Panc1 (cell line): Measurements from ENCODE around the gene ZBTB12. TPM values are rescaled to one million over a fixed set of nuclear protein-coding genes. Genes with fewer than 3 reads are reported as not detected.
"Not testable (repeated sequence)": the region's sequence is repeated elsewhere in the genome, so short reads cannot be mapped to it uniquely, and the experiment has no call there.

ENCODE experiments used
- ATAC-seq: fragments of 200-7000 bp; cut with Tn5 transposase; 2 replicates; pipeline ENCODE4 v1.9.1; 2020; ENCODE audit warnings: mild to moderate bottlenecking, moderate library complexity
- BruUV-seq: library from RNA; stranded (reverse); fragments of 400-500 nt; replicated peaks from 2 replicates; lab custom pipeline; 2021; lab: Mats Ljungman, UMichigan
- CTCF ChIA-PET: fragments of 300-600 bp; sonication (Branson Sonifier 250); formaldehyde crosslinking; loops from one replicate; lab custom pipeline; 2022; ENCODE audit warnings: antibody characterized with exemption; lab: Charles Lee
- POLR2A ChIA-PET: fragments of 300-600 bp; sonication (Branson Sonifier 250); formaldehyde crosslinking; loops from one replicate; lab custom pipeline; 2022; ENCODE audit warnings: antibody characterized with exemption; lab: Charles Lee
- DNase-seq: peaks from one replicate; pipeline ENCODE4 v3.0.0-alpha.2; 2010; ENCODE audit warnings: low read depth, low spot score
- H3K27ac ChIP-seq: 2 replicates; pipeline ENCODE4 v1.5.1; 2011; ENCODE audit warnings: mild to moderate bottlenecking, low read length, inconsistent platforms
- H3K27me3 ChIP-seq: fragments of 200-500 bp; sonication (Bioruptor generic); 2 replicates; pipeline ENCODE4 v1.6.0; 2014; ENCODE audit warnings: low read length, inconsistent platforms; ENCODE audit not compliant: control insufficient read depth, insufficient read depth
- H3K36me3 ChIP-seq: fragments of 200-500 bp; sonication (Bioruptor generic); 2 replicates; pipeline ENCODE4 v1.5.1; 2014; ENCODE audit warnings: inconsistent platforms, mild to moderate bottlenecking, low read length, moderate library complexity; ENCODE audit not compliant: control insufficient read depth, insufficient read depth
- H3K4me1 ChIP-seq: 2 replicates; pipeline ENCODE4 v1.5.1; 2011; ENCODE audit warnings: inconsistent platforms, mild to moderate bottlenecking, low read length, moderate library complexity; ENCODE audit not compliant: control insufficient read depth, insufficient read depth
- H3K4me3 ChIP-seq, 2 experiments: 2 replicates each; pipeline ENCODE4 v1.5.1; 2011 to 2012; ENCODE audit warnings: low read depth in 2 of 2, low read length in 2 of 2, mild to moderate bottlenecking in 2 of 2, inconsistent platforms in 1 of 2, moderate library complexity in 1 of 2
- H3K9me3 ChIP-seq: fragments of 200-500 bp; sonication (Bioruptor generic); 2 replicates; pipeline ENCODE4 v1.5.1; 2014; ENCODE audit warnings: low read depth, mild to moderate bottlenecking, inconsistent platforms, low read length, moderate library complexity; ENCODE audit not compliant: control insufficient read depth, insufficient read depth
- CTCF ChIP-seq: fragments of 450-650 bp; IDR thresholded peaks from 2 replicates; pipeline ENCODE4 v1.5.1; 2017; ENCODE audit warnings: mild to moderate bottlenecking
- POLR2AphosphoS5 ChIP-seq: IDR thresholded peaks from 2 replicates; pipeline ENCODE4 v1.6.1; 2012; ENCODE audit warnings: mild to moderate bottlenecking, low read depth, low read length, moderate library complexity
- REST ChIP-seq, 2 experiments: IDR thresholded peaks; 2 replicates each; pipeline ENCODE4 v1.6.1; 2011 to 2012; ENCODE audit warnings: low read depth in 2 of 2, control low read depth in 1 of 2, low read length in 1 of 2, mild to moderate bottlenecking in 1 of 2, moderate library complexity in 1 of 2; ENCODE audit not compliant: insufficient read depth in 1 of 2
- SIN3A ChIP-seq: IDR thresholded peaks from 2 replicates; pipeline ENCODE4 v1.6.1; 2012; ENCODE audit warnings: low read depth, mild to moderate bottlenecking, low read length, moderate library complexity, borderline replicate concordance; ENCODE audit not compliant: insufficient read depth
- TCF7L2 ChIP-seq: IDR thresholded peaks from 2 replicates; pipeline ENCODE4 v1.6.1; 2011; ENCODE audit warnings: mild to moderate bottlenecking, low read depth, low read length, inconsistent platforms
- in situ Hi-C: cut with HindIII; loops from 2 replicates; pipeline ENCODE4 v1.10.0; 2016; ENCODE audit warnings: low sequenced_read_pairs, low pct_unique_long_range_greater_than_20kb
- intact Hi-C: fragments of 100-400 bp; cut with micrococcal nuclease; formaldehyde crosslinking; loops from one replicate; pipeline ENCODE4 v1.10.0; 2022; ENCODE audit not compliant: unreplicated experiment
- total RNA-seq: library from RNA; stranded (reverse); gene quantifications from one replicate; pipeline ENCODE4 v1.2.1, GENCODE V29; 2021; ENCODE audit not compliant: unreplicated experiment

The ZBTB12 gene
- total RNA-seq, 1 experiment from 2014 or later = 9.4 TPM

GRCh38 chr6:31864818-31865204 lies 37.1 kb downstream of the ZBTB12 start:
- intact Hi-C loops = no loop called here
- Histone ChIP-seq H3K4me1 (peaks cover 33% of the 10 kb centered on the region), H3K36me3 (no peaks in the 10 kb centered on the region; the same call in 1 of the 2 replicates), H3K27ac (peak overlapping the region; percentile 70), H3K4me3 (no peak overlapping the region), H3K27me3 (no peaks in the 10 kb centered on the region), H3K9me3 (no peaks in the 10 kb centered on the region)
- TF ChIP-seq TCF7L2 (no peak), SIN3A (no peak), CTCF (no peak), POLR2AphosphoS5 (no peak), REST (IDR thresholded peaks at IDR 0.05; ENCODE audit: insufficient read depth in 1 of 2, low read depth in 2 of 2, low read length in 1 of 2) (no peak)
- DNase-seq (no peak), ATAC-seq (no peak)
- ChIA-PET CTCF (no interaction called here), POLR2A (no interaction called here)
- in situ Hi-C loops = no loop called here
- no TSS peak for BruUV-seq

DNA sequence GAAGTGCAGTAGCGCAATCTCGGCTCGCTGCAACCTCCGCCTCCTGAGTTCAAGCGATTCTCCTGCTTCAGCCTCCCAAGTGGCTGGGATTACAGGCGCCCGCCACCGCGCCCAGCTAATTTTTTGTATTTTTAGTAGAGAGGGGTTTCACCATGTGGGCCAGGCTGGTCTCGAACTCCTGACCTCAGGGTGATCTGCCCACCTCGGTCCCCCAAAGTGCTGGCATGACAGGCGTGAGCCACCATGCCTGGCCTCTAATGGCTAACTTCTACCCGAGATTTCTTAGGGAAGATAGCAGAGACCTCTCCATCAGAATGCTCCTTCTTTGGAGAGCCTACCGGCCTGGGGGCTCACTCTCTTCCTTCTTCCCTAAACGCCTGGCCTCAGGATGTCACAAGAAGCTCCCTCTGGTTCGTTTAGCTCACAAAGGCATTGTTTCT lies 37.7 kb downstream of the ZBTB12 start:
- POLR2A ChIA-PET = interaction anchor here (0.6 kb wide), 1 partner anchor 73 kb away, joined by 10 read pairs; no protein-coding TSS in a partner anchor
- DNase-seq, BruUV-seq, intact Hi-C loops, H3K36me3 ChIP-seq, H3K27me3 ChIP-seq, ATAC-seq, H3K9me3 ChIP-seq, CTCF ChIA-PET, in situ Hi-C loops: not testable (repeated sequence)
- Histone ChIP-seq H3K27ac (peak overlapping the region; percentile 70), H3K4me3 (peak overlapping the region; percentile 50 to 89), H3K4me1 (peaks cover 31% of the 10 kb centered on the region)
